Right lobe of liver (tissue), 6 donors: Measurements from ENCODE around the gene RBP3. TPM values are rescaled to one million over a fixed set of nuclear protein-coding genes. Genes with fewer than 3 reads are reported as not detected.

Experiments
- ATAC-seq, 4 donors: fragments of 200-7000 bp; cut with Tn5 transposase; one replicate each; pipeline ENCODE4 v1.9.1; 2020; ENCODE audit warnings: mild to moderate bottlenecking in 4 of 4, moderate library complexity in 4 of 4
- DNase-seq, 3 donors: peaks; one replicate each; pipeline ENCODE4 v3.0.0-alpha.2; 2020
- H3K27ac ChIP-seq, 3 donors: fragments of 200-600 bp; one replicate each; pipeline ENCODE4 v1.8.0; 2022
- H3K27me3 ChIP-seq, 2 donors: fragments of 200-600 bp; one replicate each; pipeline ENCODE4 v1.8.0; 2022
- H3K36me3 ChIP-seq, 4 donors: fragments of 200-600 bp; sonication (generic) in 1 of 4; one replicate each; pipeline versions ENCODE4 v1.5.1 to v1.8.0; 2017 to 2022; ENCODE audit warnings: control low read depth in 1 of 4
- H3K4me1 ChIP-seq, 4 donors: fragments of 200-600 bp; sonication (generic) in 1 of 4; one replicate each; pipeline versions ENCODE4 v1.5.1 to v1.8.0; 2017 to 2022; ENCODE audit warnings: control low read depth in 1 of 4
- H3K4me3 ChIP-seq, 3 donors: fragments of 200-600 bp; one replicate each; pipeline ENCODE4 v1.8.0; 2022
- H3K9me3 ChIP-seq, 4 donors: fragments of 200-600 bp; sonication (generic) in 1 of 4; one replicate each; pipeline versions ENCODE4 v1.5.1 to v1.8.0; 2017 to 2022; ENCODE audit warnings: control low read depth in 1 of 4
- POLR2A ChIP-seq: fragments of 450-650 bp; IDR thresholded peaks from one replicate; pipeline ENCODE4 v1.6.1; 2017; ENCODE audit warnings: antibody characterized with exemption, mild to moderate bottlenecking
- WGBS: methylation state at CpG from one replicate; pipeline ENCODE4 v1.1.6; 2018; ENCODE audit warnings: low coverage, low lambda C conversion rate; ENCODE audit not compliant: insufficient coverage; ENCODE audit errors: missing lambda C conversion rate; 5-methylcytosine and 5-hydroxymethylcytosine counted together
- intact Hi-C, 2 donors: fragments of 100-400 bp; cut with DNase I; formaldehyde crosslinking; loops; one replicate each; pipeline versions ENCODE4 v1.11.2 to v1.14.1; 2022
- total RNA-seq, 6 experiments: library from RNA; depleted of rRNA in 2 of 6; stranded (reverse); fragments of >200 nt in 2 of 6; fragmentation: NEBNext Ultra II Directional in 3 of 6; extraction: Animal tissue kit (Norgen Biotek cat#: 25700) in 3 of 6; gene quantifications; one replicate each; pipeline versions ENCODE4 v1.1.0 to v1.2.4, GENCODE V29; 2016 to 2023
- TF ChIP-seq, protein P1 (sequence below), 4 donors: fragments of 200-600 bp in 3 of 4; fragments of 450-650 bp in 1 of 4; IDR thresholded peaks; one replicate each; pipeline versions ENCODE4 v1.5.1 to v1.8.0; 2016 to 2022; ENCODE audit warnings: antibody characterized with exemption in 4 of 4, mild to moderate bottlenecking in 2 of 4
- donor health status: DM: no; HTN: yes; CAD: no.
- donor health status: DM: no; HTN: no; CAD: no.
- donor health status: DM: no; HTN: no; CAD: no.
- donor health status: DM: no; HTN: yes; CAD: no.
- donor health status: DM: no; HTN: yes; CAD: no.

Gene RBP3
- total RNA-seq, 6 experiments from 2014 or later, result not detected

DNA sequence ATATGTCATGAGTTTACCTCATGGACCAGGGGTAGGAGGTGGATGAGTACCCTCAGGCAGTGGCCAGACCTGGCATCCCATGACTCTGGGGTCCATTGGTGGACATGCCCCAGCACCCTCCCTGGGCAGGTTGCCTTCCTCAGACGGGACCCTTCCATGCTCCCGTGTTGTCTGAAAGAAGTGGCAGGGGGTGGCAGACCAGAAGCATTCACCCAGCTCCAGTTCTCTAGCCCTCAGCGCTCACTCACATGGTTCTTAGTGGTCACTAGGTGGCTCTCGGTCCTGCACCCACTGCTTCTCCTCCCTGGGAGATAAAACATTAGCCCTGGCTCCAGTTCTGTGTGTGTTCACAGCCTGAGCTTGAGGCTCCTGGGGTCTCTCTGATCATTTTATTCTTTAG lies 6.0 kb downstream of the RBP3 start:
- no peak overlapping the region for H3K27ac ChIP-seq
- 73% methylated on average over 4 of the region's 4 CpGs for WGBS
- H3K27me3 ChIP-seq, result no peaks in the 10 kb centered on the region
- no peak for DNase-seq
- H3K4me1 ChIP-seq, result no peaks in the 10 kb centered on the region
- intact Hi-C loops, result no loop called here
- no peak for TF ChIP-seq POLR2A
- TF ChIP-seq, protein P1, sequence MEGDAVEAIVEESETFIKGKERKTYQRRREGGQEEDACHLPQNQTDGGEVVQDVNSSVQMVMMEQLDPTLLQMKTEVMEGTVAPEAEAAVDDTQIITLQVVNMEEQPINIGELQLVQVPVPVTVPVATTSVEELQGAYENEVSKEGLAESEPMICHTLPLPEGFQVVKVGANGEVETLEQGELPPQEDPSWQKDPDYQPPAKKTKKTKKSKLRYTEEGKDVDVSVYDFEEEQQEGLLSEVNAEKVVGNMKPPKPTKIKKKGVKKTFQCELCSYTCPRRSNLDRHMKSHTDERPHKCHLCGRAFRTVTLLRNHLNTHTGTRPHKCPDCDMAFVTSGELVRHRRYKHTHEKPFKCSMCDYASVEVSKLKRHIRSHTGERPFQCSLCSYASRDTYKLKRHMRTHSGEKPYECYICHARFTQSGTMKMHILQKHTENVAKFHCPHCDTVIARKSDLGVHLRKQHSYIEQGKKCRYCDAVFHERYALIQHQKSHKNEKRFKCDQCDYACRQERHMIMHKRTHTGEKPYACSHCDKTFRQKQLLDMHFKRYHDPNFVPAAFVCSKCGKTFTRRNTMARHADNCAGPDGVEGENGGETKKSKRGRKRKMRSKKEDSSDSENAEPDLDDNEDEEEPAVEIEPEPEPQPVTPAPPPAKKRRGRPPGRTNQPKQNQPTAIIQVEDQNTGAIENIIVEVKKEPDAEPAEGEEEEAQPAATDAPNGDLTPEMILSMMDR (IDR thresholded peaks at IDR 0.05), result peak in 1 of 4 donors; percentile 10
- H3K4me3 ChIP-seq, result no peak overlapping the region
- no peaks in the 10 kb centered on the region for H3K36me3 ChIP-seq
- no peak for ATAC-seq
- no peaks in the 10 kb centered on the region for H3K9me3 ChIP-seq

DNA sequence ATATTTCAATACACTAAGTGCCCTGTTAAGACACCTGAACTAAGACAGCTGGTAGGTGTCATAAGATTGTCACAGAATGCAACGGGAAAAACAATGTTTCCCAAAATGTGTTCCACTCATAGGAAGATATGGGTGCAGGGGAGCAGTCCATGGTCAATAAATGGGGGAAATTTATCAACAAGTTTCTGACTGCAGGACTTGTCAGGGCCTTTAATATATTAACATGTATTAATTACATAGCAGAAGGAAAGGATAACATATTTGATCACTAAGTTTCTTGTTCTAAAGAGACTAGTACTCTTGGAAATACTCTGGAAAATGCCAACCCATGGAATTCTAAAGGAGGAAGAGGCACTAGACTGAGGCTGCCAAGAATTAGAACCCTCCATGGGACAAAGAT lies 6.7 kb downstream of the RBP3 start:
- DNase-seq, result no peak
- Histone ChIP-seq H3K36me3 (no peaks in the 10 kb centered on the region), H3K27ac (no peak overlapping the region), H3K9me3 (no peaks in the 10 kb centered on the region), H3K27me3 (no peaks in the 10 kb centered on the region), H3K4me3 (no peak overlapping the region), H3K4me1 (no peaks in the 10 kb centered on the region)
- ATAC-seq, result no peak
- TF ChIP-seq, protein P1 (IDR thresholded peaks at IDR 0.05), result no peak
- no peak for TF ChIP-seq POLR2A
- intact Hi-C loops, result no loop called here
- WGBS, result 80% methylated on average over 1 of the region's 1 CpG

DNA sequence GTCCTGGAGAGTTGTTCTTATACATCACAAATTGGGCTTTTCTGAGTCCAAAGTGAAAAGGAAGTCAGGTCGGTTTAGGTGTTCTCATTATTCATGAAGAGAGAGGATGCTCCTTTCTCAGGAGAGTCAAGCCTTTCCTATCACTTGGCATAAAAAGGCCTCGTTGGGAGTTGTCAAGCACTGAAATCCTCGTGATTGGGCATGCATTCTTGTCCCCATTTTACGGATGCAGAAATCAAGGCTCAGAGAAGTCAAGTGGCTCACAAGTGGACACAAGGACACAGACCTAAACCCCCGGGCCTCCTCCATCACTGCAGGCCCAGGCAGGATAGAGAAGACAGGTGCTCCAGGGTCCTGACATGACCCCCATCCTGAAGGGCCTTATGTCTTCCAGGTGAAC lies 8.5 kb downstream of the RBP3 start:
- DNase-seq (no peak), ATAC-seq (no peak)
- WGBS, result 78% methylated on average over 4 of the region's 5 CpGs
- Histone ChIP-seq H3K4me3 (no peak overlapping the region), H3K27ac (no peak overlapping the region), H3K9me3 (no peaks in the 10 kb centered on the region), H3K27me3 (no peaks in the 10 kb centered on the region), H3K36me3 (no peaks in the 10 kb centered on the region), H3K4me1 (no peaks in the 10 kb centered on the region)
- TF ChIP-seq POLR2A, result no peak
- TF ChIP-seq, protein P1 (IDR thresholded peaks at IDR 0.05), result no peak
- intact Hi-C loops, result no loop called here

DNA sequence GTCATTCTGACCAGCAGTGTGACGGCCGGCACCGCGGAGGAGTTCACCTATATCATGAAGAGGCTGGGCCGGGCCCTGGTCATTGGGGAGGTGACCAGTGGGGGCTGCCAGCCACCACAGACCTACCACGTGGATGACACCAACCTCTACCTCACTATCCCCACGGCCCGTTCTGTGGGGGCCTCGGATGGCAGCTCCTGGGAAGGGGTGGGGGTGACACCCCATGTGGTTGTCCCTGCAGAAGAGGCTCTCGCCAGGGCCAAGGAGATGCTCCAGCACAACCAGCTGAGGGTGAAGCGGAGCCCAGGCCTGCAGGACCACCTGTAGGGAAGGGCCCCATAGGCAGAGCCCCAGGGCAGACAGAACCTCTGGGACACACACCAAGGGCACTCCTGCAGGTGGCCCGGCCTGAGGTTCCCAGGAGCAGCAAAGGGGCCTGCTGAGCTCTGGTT lies 9.0 kb downstream of the RBP3 start:
- no peaks in the 10 kb centered on the region for H3K4me1 ChIP-seq
- TF ChIP-seq, protein P1 (IDR thresholded peaks at IDR 0.05), result no peak
- TF ChIP-seq POLR2A, result no peak
- H3K4me3 ChIP-seq, result no peak overlapping the region
- WGBS, result 80% methylated on average over 2 of the region's 12 CpGs
- DNase-seq, result no peak
- no peaks in the 10 kb centered on the region for H3K36me3 ChIP-seq
- no peaks in the 10 kb centered on the region for H3K9me3 ChIP-seq
- H3K27me3 ChIP-seq, result no peaks in the 10 kb centered on the region
- intact Hi-C loops, result no loop called here
- H3K27ac ChIP-seq, result no peak overlapping the region
- no peak for ATAC-seq

DNA sequence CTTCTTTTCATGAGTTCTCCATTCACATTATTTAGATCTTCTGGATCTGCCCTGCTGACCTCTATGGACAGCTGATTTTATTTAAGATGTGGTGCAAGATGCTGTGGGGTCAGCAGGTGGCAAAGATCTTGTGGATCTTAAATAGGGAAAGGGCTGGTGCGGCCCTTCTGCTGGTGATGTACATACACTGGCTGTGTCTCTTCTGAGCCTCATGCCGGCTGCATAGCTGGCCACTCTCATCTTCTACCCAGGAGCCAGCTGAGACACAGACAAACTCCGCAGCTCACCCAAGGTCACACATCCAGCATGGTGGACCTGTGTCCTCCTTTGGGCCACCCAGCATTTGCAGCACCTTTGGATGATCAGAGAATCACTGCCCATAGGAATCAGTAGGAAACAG lies 9.7 kb downstream of the RBP3 start:
- no peak overlapping the region for H3K27ac ChIP-seq
- TF ChIP-seq, protein P1 (IDR thresholded peaks at IDR 0.05), result no peak
- TF ChIP-seq POLR2A, result no peak
- H3K4me1 ChIP-seq, result no peaks in the 10 kb centered on the region
- H3K27me3 ChIP-seq, result no peaks in the 10 kb centered on the region
- H3K4me3 ChIP-seq, result no peak overlapping the region
- ATAC-seq (no peak), DNase-seq (no peak)
- intact Hi-C loops, result no loop called here
- H3K36me3 ChIP-seq, result no peaks in the 10 kb centered on the region
- H3K9me3 ChIP-seq, result no peaks in the 10 kb centered on the region
- 72% methylated on average over 2 of the region's 3 CpGs for WGBS
